Breast epithelium (tissue), 3 donors: ENCODE data around the gene IL9.

ENCODE experiments used
- POLR2AphosphoS5 ChIP-seq, 3 donors: sonication (generic); formaldehyde crosslinking; IDR thresholded peaks; one replicate each; pipeline ENCODE4 v1.6.1; 2017; ENCODE audit warnings: antibody characterized with exemption in 3 of 3
- TF ChIP-seq, protein P1 (sequence below), 3 donors: fragments of 450-650 bp; IDR thresholded peaks; one replicate each; pipeline ENCODE4 v1.5.1; 2016 to 2017; ENCODE audit warnings: antibody characterized with exemption in 3 of 3, mild to moderate bottlenecking in 3 of 3, moderate library complexity in 3 of 3

GRCh38 chr5:135942202-135942771 lies 46.6 kb upstream of the IL9 start:
- TF ChIP-seq, protein P1, sequence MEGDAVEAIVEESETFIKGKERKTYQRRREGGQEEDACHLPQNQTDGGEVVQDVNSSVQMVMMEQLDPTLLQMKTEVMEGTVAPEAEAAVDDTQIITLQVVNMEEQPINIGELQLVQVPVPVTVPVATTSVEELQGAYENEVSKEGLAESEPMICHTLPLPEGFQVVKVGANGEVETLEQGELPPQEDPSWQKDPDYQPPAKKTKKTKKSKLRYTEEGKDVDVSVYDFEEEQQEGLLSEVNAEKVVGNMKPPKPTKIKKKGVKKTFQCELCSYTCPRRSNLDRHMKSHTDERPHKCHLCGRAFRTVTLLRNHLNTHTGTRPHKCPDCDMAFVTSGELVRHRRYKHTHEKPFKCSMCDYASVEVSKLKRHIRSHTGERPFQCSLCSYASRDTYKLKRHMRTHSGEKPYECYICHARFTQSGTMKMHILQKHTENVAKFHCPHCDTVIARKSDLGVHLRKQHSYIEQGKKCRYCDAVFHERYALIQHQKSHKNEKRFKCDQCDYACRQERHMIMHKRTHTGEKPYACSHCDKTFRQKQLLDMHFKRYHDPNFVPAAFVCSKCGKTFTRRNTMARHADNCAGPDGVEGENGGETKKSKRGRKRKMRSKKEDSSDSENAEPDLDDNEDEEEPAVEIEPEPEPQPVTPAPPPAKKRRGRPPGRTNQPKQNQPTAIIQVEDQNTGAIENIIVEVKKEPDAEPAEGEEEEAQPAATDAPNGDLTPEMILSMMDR (IDR thresholded peaks at IDR 0.05): no peak
- TF ChIP-seq POLR2AphosphoS5 (IDR thresholded peaks at IDR 0.05): no peak
